Large intestine (tissue), 3 donors: ENCODE results near the gene PCSK6. TPM values are rescaled to one million over a fixed set of nuclear protein-coding genes. Genes with fewer than 3 reads are reported as not detected.
"Not testable (repeated sequence)": the region's sequence is repeated elsewhere in the genome, so short reads cannot be mapped to it uniquely, and the experiment has no call there.

Experiments
- DNase-seq, 2 donors: peaks; one replicate each; pipeline versions ENCODE4 v3.0.0 to v3.0.0-alpha.2; 2013
- H3K27ac ChIP-seq: one replicate; pipeline ENCODE4 v1.5.1; 2013; ENCODE audit warnings: low read length
- H3K27me3 ChIP-seq: 2 replicates; pipeline ENCODE4 v1.6.1; 2013; ENCODE audit warnings: low read length; ENCODE audit not compliant: control insufficient read depth, insufficient read depth
- H3K36me3 ChIP-seq: 2 replicates; pipeline ENCODE4 v1.6.1; 2013; ENCODE audit warnings: low read length; ENCODE audit not compliant: control insufficient read depth, insufficient read depth
- H3K4me1 ChIP-seq: one replicate; pipeline ENCODE4 v1.6.1; 2013; ENCODE audit warnings: low read length; ENCODE audit not compliant: control insufficient read depth, insufficient read depth
- H3K4me3 ChIP-seq: one replicate; pipeline ENCODE4 v1.5.1; 2013; ENCODE audit warnings: low read length
- H3K9me3 ChIP-seq: one replicate; pipeline ENCODE4 v1.6.1; 2013; ENCODE audit warnings: mild to moderate bottlenecking, low read depth, low read length, moderate library complexity; ENCODE audit not compliant: control insufficient read depth
- WGBS: methylation state at CpG from one replicate; pipeline ENCODE4 v1.1.5; 2013; ENCODE audit warnings: low lambda C conversion rate; ENCODE audit not compliant: insufficient coverage; 5-methylcytosine and 5-hydroxymethylcytosine counted together
- polyA plus RNA-seq: library from polyadenylated mRNA; unstranded; fragments of 120-200 nt; gene quantifications from one replicate; pipeline ENCODE4 v1.2.1, GENCODE V29; 2013

Gene PCSK6
- polyA plus RNA-seq, 1 donor: 22.2 TPM

- Histone ChIP-seq H3K36me3 (peaks cover 8% of the 10 kb centered on the region), H3K27me3 (no peaks in the 10 kb centered on the region), H3K4me1 (peaks cover 3% of the 10 kb centered on the region), H3K4me3 (peak overlapping the region; percentile 84), H3K27ac (peak overlapping the region; percentile 86), H3K9me3 (no peaks in the 10 kb centered on the region)
- no peak for DNase-seq
- no CpG with 5 or more reads among the region's 20 CpGs for WGBS
Observed at GRCh38 chr15:101295607-101296161, 193.8 kb downstream of the PCSK6 start.

- DNase-seq: peak; percentile 97
- Histone ChIP-seq H3K4me1 (peaks cover 3% of the 10 kb centered on the region), H3K9me3 (no peaks in the 10 kb centered on the region), H3K27me3 (no peaks in the 10 kb centered on the region), H3K36me3 (peaks cover 12% of the 10 kb centered on the region), H3K27ac (peak within 1 kb of the TSS; percentile 86), H3K4me3 (peak within 1 kb of the TSS; percentile 84)
- WGBS: no CpG with 5 or more reads among the region's 87 CpGs
Observed at GRCh38 chr15:101294731-101295606, 194.5 kb downstream of the PCSK6 start, which contains the start of gene SNRPA1. Gene SNRPA1 (minus strand): TSS chr15:101295248. CDS start chr15:101295178, 70 bp downstream.

- Histone ChIP-seq H3K27me3 (no peaks in the 10 kb centered on the region), H3K27ac (no peak overlapping the region), H3K9me3 (no peaks in the 10 kb centered on the region), H3K36me3 (peaks cover 22% of the 10 kb centered on the region), H3K4me3 (peak overlapping the region; percentile 84), H3K4me1 (peaks cover 3% of the 10 kb centered on the region)
- no peak for DNase-seq
- WGBS: 78% methylated on average over 5 of the region's 10 CpGs
Observed at GRCh38 chr15:101293122-101293521, 196.4 kb downstream of the PCSK6 start.

GRCh38 chr15:101288905-101289513 lies 200.5 kb downstream of the PCSK6 start:
- DNase-seq: peak in 1 of 2 donors; percentile 29
- Histone ChIP-seq H3K4me1 (no peaks in the 10 kb centered on the region), H3K36me3 (peaks cover 54% of the 10 kb centered on the region), H3K27ac (no peak overlapping the region), H3K9me3 (no peaks in the 10 kb centered on the region), H3K4me3 (no peak overlapping the region), H3K27me3 (no peaks in the 10 kb centered on the region)
- WGBS: 82% methylated on average over 6 of the region's 8 CpGs

- not testable (repeated sequence) for H3K9me3 ChIP-seq
Observed at GRCh38 chr15:101287342-101287741, 202.2 kb downstream of the PCSK6 start.

GRCh38 chr15:101286471-101287114 lies 202.9 kb downstream of the PCSK6 start:
- WGBS: 100% methylated on average over 2 of the region's 9 CpGs
- Histone ChIP-seq H3K27me3 (no peaks in the 10 kb centered on the region), H3K36me3 (peaks cover 73% of the 10 kb centered on the region), H3K4me3 (no peak overlapping the region), H3K9me3 (no peaks in the 10 kb centered on the region), H3K27ac (peak overlapping the region; percentile 9), H3K4me1 (no peaks in the 10 kb centered on the region)
- DNase-seq: peak in 1 of 2 donors; percentile 24

More at GRCh38 chr15:101287342-101287741, 202.2 kb downstream of the PCSK6 start:
- no CpG with 5 or more reads among the region's 6 CpGs for WGBS
- not testable (repeated sequence) for H3K4me3 ChIP-seq, H3K4me1 ChIP-seq, H3K27me3 ChIP-seq, H3K27ac ChIP-seq, DNase-seq
- H3K36me3 ChIP-seq: peaks cover 71% of the 10 kb centered on the region

GRCh38 chr15:101283931-101284330 lies 205.6 kb downstream of the PCSK6 start:
- Histone ChIP-seq H3K27ac (no peak overlapping the region), H3K4me1 (peaks cover 19% of the 10 kb centered on the region), H3K4me3 (no peak overlapping the region), H3K27me3 (no peaks in the 10 kb centered on the region), H3K36me3 (peaks cover 72% of the 10 kb centered on the region), H3K9me3 (no peaks in the 10 kb centered on the region)
- DNase-seq: no peak
- no CpG with 5 or more reads among the region's 6 CpGs for WGBS

- Histone ChIP-seq H3K9me3 (no peaks in the 10 kb centered on the region), H3K27ac (peak overlapping the region; percentile 86), H3K36me3 (peaks cover 47% of the 10 kb centered on the region), H3K4me1 (peaks cover 30% of the 10 kb centered on the region), H3K27me3 (no peaks in the 10 kb centered on the region), H3K4me3 (no peak overlapping the region)
- DNase-seq: peak; percentile 89 to 96
- no CpG with 5 or more reads among the region's 2 CpGs for WGBS
Observed at GRCh38 chr15:101280007-101280406, 209.5 kb downstream of the PCSK6 start.

- WGBS: no CpG with 5 or more reads among the region's 12 CpGs
- peaks cover 30% of the 10 kb centered on the region for H3K4me1 ChIP-seq
- no peaks in the 10 kb centered on the region for H3K9me3 ChIP-seq
- no peak for DNase-seq
- H3K27me3 ChIP-seq: no peaks in the 10 kb centered on the region
- peak overlapping the region; percentile 36 for H3K4me3 ChIP-seq
- H3K36me3 ChIP-seq: peaks cover 48% of the 10 kb centered on the region
- H3K27ac ChIP-seq: peak overlapping the region; percentile 44
Observed at GRCh38 chr15:101277943-101278564, 211.5 kb downstream of the PCSK6 start.
